Keratinocyte (primary cell): ENCODE measurements around the gene TBC1D25.

Experiments used
- EZH2 ChIP-seq: IDR thresholded peaks from one replicate; pipeline ENCODE4 v1.6.1; 2012; ENCODE audit warnings: inconsistent platforms, mild to moderate bottlenecking, low read length, moderate library complexity
- TF ChIP-seq, protein P1 (sequence below), 3 experiments: IDR thresholded peaks in 1 of 3; conservative IDR thresholded peaks in 1 of 3; optimal IDR thresholded peaks in 1 of 3; 2 replicates in 2 of 3; 3 replicates in 1 of 3; pipeline versions ENCODE3 to v1.5.1; 2011; ENCODE audit warnings: low read length in 3 of 3, mild to moderate bottlenecking in 3 of 3, moderate library complexity in 2 of 3, control low read depth in 1 of 3, inconsistent platforms in 1 of 3; ENCODE audit not compliant: insufficient read depth in 2 of 3; ENCODE audit errors: extremely low read depth in 1 of 3

GRCh38 chrX:48600226-48600625, 60.7 kb downstream of the TBC1D25 start:
- TF ChIP-seq, protein P1, sequence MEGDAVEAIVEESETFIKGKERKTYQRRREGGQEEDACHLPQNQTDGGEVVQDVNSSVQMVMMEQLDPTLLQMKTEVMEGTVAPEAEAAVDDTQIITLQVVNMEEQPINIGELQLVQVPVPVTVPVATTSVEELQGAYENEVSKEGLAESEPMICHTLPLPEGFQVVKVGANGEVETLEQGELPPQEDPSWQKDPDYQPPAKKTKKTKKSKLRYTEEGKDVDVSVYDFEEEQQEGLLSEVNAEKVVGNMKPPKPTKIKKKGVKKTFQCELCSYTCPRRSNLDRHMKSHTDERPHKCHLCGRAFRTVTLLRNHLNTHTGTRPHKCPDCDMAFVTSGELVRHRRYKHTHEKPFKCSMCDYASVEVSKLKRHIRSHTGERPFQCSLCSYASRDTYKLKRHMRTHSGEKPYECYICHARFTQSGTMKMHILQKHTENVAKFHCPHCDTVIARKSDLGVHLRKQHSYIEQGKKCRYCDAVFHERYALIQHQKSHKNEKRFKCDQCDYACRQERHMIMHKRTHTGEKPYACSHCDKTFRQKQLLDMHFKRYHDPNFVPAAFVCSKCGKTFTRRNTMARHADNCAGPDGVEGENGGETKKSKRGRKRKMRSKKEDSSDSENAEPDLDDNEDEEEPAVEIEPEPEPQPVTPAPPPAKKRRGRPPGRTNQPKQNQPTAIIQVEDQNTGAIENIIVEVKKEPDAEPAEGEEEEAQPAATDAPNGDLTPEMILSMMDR (optimal IDR thresholded peaks at IDR 0.05 in 1 of 3, IDR thresholded peaks at IDR 0.05 in 1 of 3, conservative IDR thresholded peaks at IDR 0.05 in 1 of 3; ENCODE audit: extremely low read depth in 1 of 3, insufficient read depth in 2 of 3, low read length in 3 of 3), result no peak
- no peak for TF ChIP-seq EZH2
